Muscle of arm (tissue), 14 donors: Measurements from ENCODE around the gene MGARP. TPM values are rescaled to one million over a fixed set of nuclear protein-coding genes. Genes with fewer than 3 reads are reported as not detected.
"Not testable (repeated sequence)": the region's sequence is repeated elsewhere in the genome, so short reads cannot be mapped to it uniquely, and the experiment has no call there.

Experiments
- DNase-seq: peaks from one replicate; pipeline ENCODE4 v3.0.0-alpha.2; 2013
- long read RNA-seq, 11 donors: transcript quantifications; one replicate each; lab custom pipeline, GENCODE V29; 2026
- polyA plus RNA-seq, 12 donors: library from polyadenylated mRNA; unstranded; fragments of 120-200 nt; gene quantifications; one replicate each; pipeline ENCODE4 v1.2.1, GENCODE V29; 2013; ENCODE audit not compliant: insufficient read length in 12 of 12

Gene MGARP
- polyA plus RNA-seq, result under 1 TPM in 9 of 12 donors, not detected in 3; 0.20 to 0.80 (median 0.42) TPM
- long read RNA-seq, donor 1, partial matches to known transcripts, result 0 of 1 reads
- long read RNA-seq, donor 1, other reads (novel, unspliced or antisense), result 0 of 1 reads
- long read RNA-seq, donor 2, partial matches to known transcripts, result 0 of 1 reads
- long read RNA-seq, donor 2, other reads (novel, unspliced or antisense), result 0 of 1 reads
- long read RNA-seq, donor 3, result 0 reads
- long read RNA-seq, donor 4, result 0 reads
- long read RNA-seq, donor 5, result 0 reads
- long read RNA-seq, donor 6, result 0 reads
- long read RNA-seq, donor 7, result 0 reads
- long read RNA-seq, donor 8, result 0 reads
- long read RNA-seq, donor 9, result 0 reads
- long read RNA-seq, donor 10, result 0 reads
- long read RNA-seq, donor 11, result 0 reads

- DNase-seq, result peak; percentile 7
Measured at GRCh38 chr4:139279760-139280620, at the start of gene MGARP. MGARP (minus strand) TSS chr4:139280225; CDS start chr4:139280158, 67 bp downstream.

- no peak for DNase-seq
Measured at GRCh38 chr4:139329665-139330200, 49.7 kb upstream of the MGARP start.

- no peak for DNase-seq
Measured at GRCh38 chr4:139324620-139325019, 44.6 kb upstream of the MGARP start.

- not testable (repeated sequence) for DNase-seq
Measured at GRCh38 chr4:139322541-139322940, 42.5 kb upstream of the MGARP start.

GRCh38 chr4:139322070-139322469 is 42.0 kb upstream of the MGARP start:
- not testable (repeated sequence) for DNase-seq

GRCh38 chr4:139319571-139319970 is 39.5 kb upstream of the MGARP start:
- no peak for DNase-seq

GRCh38 chr4:139317635-139318034 is 37.6 kb upstream of the MGARP start:
- DNase-seq, result no peak

GRCh38 chr4:139316733-139317132 is 36.7 kb upstream of the MGARP start:
- DNase-seq, result no peak

- no peak for DNase-seq
Measured at GRCh38 chr4:139315221-139315675, 35.2 kb upstream of the MGARP start.

GRCh38 chr4:139314047-139314800 is 34.2 kb upstream of the MGARP start:
- DNase-seq, result no peak

GRCh38 chr4:139313414-139313813 is 33.4 kb upstream of the MGARP start:
- not testable (repeated sequence) for DNase-seq

GRCh38 chr4:139312552-139313332 is 32.7 kb upstream of the MGARP start:
- no peak for DNase-seq

GRCh38 chr4:139311909-139312308 is 31.9 kb upstream of the MGARP start:
- no peak for DNase-seq

GRCh38 chr4:139304920-139305319 is 24.9 kb upstream of the MGARP start:
- no peak for DNase-seq

GRCh38 chr4:139301821-139302611 is 22.0 kb upstream of the MGARP start, which contains the start of gene NDUFC1:
NDUFC1 (minus strand) TSS chr4:139302477; CDS start chr4:139295798, 6,679 bp downstream.
- DNase-seq, result peak; percentile 53

GRCh38 chr4:139301113-139301820 is 21.2 kb upstream of the MGARP start, which contains the start of gene NAA15:
NAA15 (plus strand) TSS chr4:139301505; CDS start chr4:139301778, 273 bp downstream.
- DNase-seq, result peak; percentile 98

- no peak for DNase-seq
Measured at GRCh38 chr4:139300431-139301112, 20.5 kb upstream of the MGARP start.

- no peak for DNase-seq
Measured at GRCh38 chr4:139299536-139299935, 19.5 kb upstream of the MGARP start.
